ENCODE measurements around the gene SLC23A2. TPM values are rescaled to one million over a fixed set of nuclear protein-coding genes. Genes with fewer than 3 reads are reported as not detected.

The SLC23A2 gene
- total RNA-seq, 1 experiment from 2014 or later: 14.6 TPM

- DNase-seq (ENCODE audit: low read depth, low spot score) (no peak), ATAC-seq (no peak)
- Histone ChIP-seq H3K4me1 (ENCODE audit: control insufficient read depth, insufficient read depth, low read length) (no peaks in the 10 kb centered on the region), H3K9me3 (ENCODE audit: control insufficient read depth, insufficient read depth, low read depth, low read length) (no peaks in the 10 kb centered on the region), H3K4me3 (ENCODE audit: low read depth in 2 of 2, low read length in 2 of 2) (no peak overlapping the region), H3K27ac (ENCODE audit: low read length) (no peak overlapping the region), H3K27me3 (ENCODE audit: control insufficient read depth, insufficient read depth, low read length) (no peaks in the 10 kb centered on the region), H3K36me3 (ENCODE audit: control insufficient read depth, insufficient read depth, low read length) (no peaks in the 10 kb centered on the region)
- TSS peak; percentile 57 for BruUV-seq (replicated peaks)
- intact Hi-C loops (cut with micrococcal nuclease; ENCODE audit: unreplicated experiment): no loop called here
- ChIA-PET CTCF (no interaction called here), POLR2A (no interaction called here)
- no peak for TF ChIP-seq POLR2AphosphoS5 (IDR thresholded peaks at IDR 0.05; ENCODE audit: low read depth, low read length)
- TF ChIP-seq TCF7L2 (IDR thresholded peaks at IDR 0.05; ENCODE audit: low read depth, low read length): no peak
- TF ChIP-seq REST (IDR thresholded peaks at IDR 0.05; ENCODE audit: insufficient read depth in 1 of 2, low read depth in 2 of 2, low read length in 1 of 2): no peak
- in situ Hi-C loops (cut with HindIII; ENCODE audit: low pct_unique_long_range_greater_than_20kb, low sequenced_read_pairs): no loop called here
Observed at GRCh38 chr20:4853757-4854560, 147.4 kb downstream of the SLC23A2 start.

GRCh38 chr20:4853004-4853403 lies 148.3 kb downstream of the SLC23A2 start:
- H3K27me3 ChIP-seq (ENCODE audit: control insufficient read depth, insufficient read depth, low read length): no peaks in the 10 kb centered on the region
- no peak for TF ChIP-seq POLR2AphosphoS5 (IDR thresholded peaks at IDR 0.05; ENCODE audit: low read depth, low read length)
- no peak for TF ChIP-seq TCF7L2 (IDR thresholded peaks at IDR 0.05; ENCODE audit: low read depth, low read length)
- no peak for TF ChIP-seq REST (IDR thresholded peaks at IDR 0.05; ENCODE audit: insufficient read depth in 1 of 2, low read depth in 2 of 2, low read length in 1 of 2)
- no peak for TF ChIP-seq SIN3A (IDR thresholded peaks at IDR 0.05; ENCODE audit: borderline replicate concordance, insufficient read depth, low read depth, low read length)
- TF ChIP-seq CTCF (IDR thresholded peaks at IDR 0.05): no peak
- CTCF ChIA-PET: no interaction called here
- no peak overlapping the region for H3K4me3 ChIP-seq (ENCODE audit: low read depth in 2 of 2, low read length in 2 of 2)
- intact Hi-C loops (cut with micrococcal nuclease; ENCODE audit: unreplicated experiment) (no loop called here), in situ Hi-C loops (cut with HindIII; ENCODE audit: low pct_unique_long_range_greater_than_20kb, low sequenced_read_pairs) (no loop called here)
- no peak for ATAC-seq
- no peak overlapping the region for H3K27ac ChIP-seq (ENCODE audit: low read length)
- no peaks in the 10 kb centered on the region for H3K9me3 ChIP-seq (ENCODE audit: control insufficient read depth, insufficient read depth, low read depth, low read length)
- H3K4me1 ChIP-seq (ENCODE audit: control insufficient read depth, insufficient read depth, low read length): no peaks in the 10 kb centered on the region
- H3K36me3 ChIP-seq (ENCODE audit: control insufficient read depth, insufficient read depth, low read length): no peaks in the 10 kb centered on the region
- BruUV-seq (replicated peaks): no TSS peak
- POLR2A ChIA-PET: no interaction called here
- no peak for DNase-seq (ENCODE audit: low read depth, low spot score)

All from Panc1 (cell line).